B cell (primary cell): ENCODE data around the gene SUMF2. TPM values are rescaled to one million over a fixed set of nuclear protein-coding genes. Genes with fewer than 3 reads are reported as not detected.
"Not testable (repeated sequence)": the region's sequence is repeated elsewhere in the genome, so short reads cannot be mapped to it uniquely, and the experiment has no call there.

Experiments used
- ATAC-seq: fragments of 200-7000 bp; cut with Tn5 transposase; one replicate; pipeline ENCODE4 v1.10.0; 2021; ENCODE audit warnings: low read depth, mild to moderate bottlenecking, moderate number of reproducible peaks, moderate library complexity
- CTCF ChIA-PET: fragments of 350-600 bp; sonication (Branson Sonifier 250); formaldehyde crosslinking; loops from one replicate; lab custom pipeline; 2021; ENCODE audit warnings: antibody characterized with exemption, inconsistent platforms; lab: Charles Lee
- POLR2A ChIA-PET: fragments of 350-600 bp; sonication (Branson Sonifier 250); formaldehyde crosslinking; loops from one replicate; lab custom pipeline; 2021; ENCODE audit warnings: antibody characterized with exemption; lab: Charles Lee
- DNase-seq: peaks from one replicate; pipeline ENCODE4 v3.0.0; 2013
- H2AFZ ChIP-seq: 2 replicates; pipeline ENCODE4 v1.6.1; 2012; ENCODE audit warnings: mild to moderate bottlenecking, low read depth, low read length; ENCODE audit not compliant: insufficient read depth, poor library complexity, severe bottlenecking
- H3K27ac ChIP-seq, 2 donors: 1 replicate in 1 of 2; 2 replicates in 1 of 2; pipeline ENCODE4 v1.5.1; 2012 to 2013; ENCODE audit warnings: low read length in 2 of 2, mild to moderate bottlenecking in 2 of 2, moderate library complexity in 1 of 2
- H3K27me3 ChIP-seq, 4 experiments: fragments of 200-600 bp in 1 of 4; sonication (generic) in 1 of 4; replicated peaks in 1 of 4; 1 replicate in 2 of 4; 2 replicates in 2 of 4; pipeline versions ENCODE4 v1.6.1 to v1.7.0; 2013 to 2016; ENCODE audit warnings: low read length in 3 of 4, mild to moderate bottlenecking in 2 of 4, mixed read lengths in 1 of 4, moderate library complexity in 1 of 4; ENCODE audit not compliant: insufficient read depth in 4 of 4, control insufficient read depth in 3 of 4; ENCODE audit errors: control extremely low read depth in 1 of 4
- H3K36me3 ChIP-seq, 2 experiments: replicated peaks in 1 of 2; 1 replicate in 1 of 2; 2 replicates in 1 of 2; pipeline versions ENCODE4 v1.6.1 to v1.7.1; 2013; ENCODE audit warnings: low read length in 1 of 2; ENCODE audit not compliant: insufficient read depth in 2 of 2, control insufficient read depth in 1 of 2; ENCODE audit errors: control extremely low read depth in 1 of 2, extremely low read depth in 1 of 2
- H3K4me1 ChIP-seq, 2 donors: fragments of 200-600 bp in 1 of 2; sonication (generic) in 1 of 2; 1 replicate in 1 of 2; 2 replicates in 1 of 2; pipeline versions ENCODE4 v1.5.1 to v1.6.1; 2013 to 2017; ENCODE audit warnings: low read length in 2 of 2; ENCODE audit not compliant: control insufficient read depth in 2 of 2, insufficient read depth in 2 of 2
- H3K4me2 ChIP-seq: replicated peaks from 2 replicates; pipeline ENCODE3; 2012; ENCODE audit warnings: mild to moderate bottlenecking, low read depth, low read length; ENCODE audit not compliant: poor library complexity, severe bottlenecking
- H3K4me3 ChIP-seq, 5 experiments: fragments of 200-600 bp in 1 of 5; sonication (generic) in 1 of 5; 1 replicate in 3 of 5; 2 replicates in 2 of 5; pipeline versions ENCODE4 v1.5.1 to v1.7.0; 2011 to 2016; ENCODE audit warnings: low read length in 4 of 5, mild to moderate bottlenecking in 4 of 5, low read depth in 2 of 5, control low read depth in 1 of 5, moderate library complexity in 1 of 5; ENCODE audit not compliant: insufficient read depth in 1 of 5; ENCODE audit errors: control extremely low read depth in 1 of 5, extremely low read depth in 1 of 5
- H3K79me2 ChIP-seq: fragments of 200-600 bp; sonication (generic); one replicate; pipeline ENCODE4 v1.6.0; 2016; ENCODE audit warnings: low read length; ENCODE audit not compliant: control insufficient read depth, insufficient read depth
- H3K9ac ChIP-seq: fragments of 200-600 bp; sonication (generic); 2 replicates; pipeline ENCODE4 v1.6.1; 2017; ENCODE audit warnings: mild to moderate bottlenecking, low read length, moderate library complexity
- H3K9me3 ChIP-seq, 3 donors: one replicate each; pipeline versions ENCODE4 v1.6.1 to v1.7.1; 2013; ENCODE audit warnings: low read length in 2 of 3; ENCODE audit not compliant: control insufficient read depth in 2 of 3, insufficient read depth in 1 of 3; ENCODE audit errors: control extremely low read depth in 1 of 3
- H4K20me1 ChIP-seq: 2 replicates; pipeline ENCODE4 v1.6.0; 2012; ENCODE audit warnings: mild to moderate bottlenecking, low read length; ENCODE audit not compliant: insufficient read depth, control insufficient read depth, poor library complexity, severe bottlenecking
- H3K27ac Mint-ChIP-seq: one replicate; pipeline ENCODE4 v1.8.0; 2021; ENCODE audit warnings: mixed read lengths
- H3K27me3 Mint-ChIP-seq: one replicate; pipeline ENCODE4 v1.8.0; 2021; ENCODE audit warnings: mixed read lengths
- H3K4me1 Mint-ChIP-seq: one replicate; pipeline ENCODE4 v1.8.0; 2021; ENCODE audit warnings: mixed read lengths
- H3K4me3 Mint-ChIP-seq: one replicate; pipeline ENCODE4 v1.8.0; 2021; ENCODE audit warnings: mixed read lengths
- H3K9me3 Mint-ChIP-seq: one replicate; pipeline ENCODE4 v1.8.0; 2022; ENCODE audit warnings: mixed read lengths; ENCODE audit not compliant: insufficient read depth
- CTCF ChIP-seq: fragments of 200-600 bp; IDR thresholded peaks from one replicate; pipeline ENCODE4 v1.8.0; 2022; ENCODE audit warnings: antibody characterized with exemption, mild to moderate bottlenecking
- EZH2 ChIP-seq: IDR thresholded peaks from 2 replicates; pipeline ENCODE4 v1.6.1; 2012; ENCODE audit warnings: borderline replicate concordance, low read depth, mild to moderate bottlenecking, moderate library complexity, low read length; ENCODE audit not compliant: insufficient read depth, poor library complexity, severe bottlenecking
- WGBS: methylation state at CpG from one replicate; pipeline ENCODE4 v1.1.5; 2013; ENCODE audit warnings: missing lambda C conversion rate; ENCODE audit not compliant: insufficient coverage; 5-methylcytosine and 5-hydroxymethylcytosine counted together
- intact Hi-C: fragments of 100-400 bp; cut with micrococcal nuclease; formaldehyde crosslinking; loops from one replicate; pipeline ENCODE4 v1.10.0; 2022
- polyA plus RNA-seq: library from polyadenylated mRNA; depleted of rRNA; stranded (reverse); fragments of >200 nt; gene quantifications from 2 replicates; pipeline ENCODE4 v1.2.3, GENCODE V29; 2012
- total RNA-seq, 2 donors: library from RNA; stranded (reverse); fragments of 120-200 nt in 1 of 2; gene quantifications; 1 replicate in 1 of 2; 2 replicates in 1 of 2; pipeline versions ENCODE4 v1.2.3 to v1.2.4, GENCODE V29; 2013 to 2022

The SUMF2 gene
- total and polyA plus RNA-seq, 2 donors (not counting 1 experiment from before 2014, with no cell fraction given) = 101 to 115 TPM

GRCh38 chr7:56033671-56034432 is 30.2 kb upstream of the SUMF2 start:
- Histone ChIP-seq H4K20me1 (no peaks in the 10 kb centered on the region), H2AFZ (peak overlapping the region; percentile 91), H3K9me3 (no peaks in the 10 kb centered on the region), H3K4me1 (peaks cover 3 to 8% of the 10 kb centered on the region in 2 donors), H3K36me3 (no peaks in the 10 kb centered on the region), H3K79me2 (no peaks in the 10 kb centered on the region), H3K4me2 (peak overlapping the region; percentile 83), H3K27me3 (no peaks in the 10 kb centered on the region), H3K27ac (peak overlapping the region in 1 of 2 donors; percentile 23), H3K4me3 (peak overlapping the region; percentile 50 to 77 (median 70)), H3K9ac (peak overlapping the region; percentile 71)
- peak overlapping the region; percentile 8 for H3K27ac Mint-ChIP-seq
- DNase-seq = peak; percentile 74
- 1% methylated on average over 23 of the region's 27 CpGs for WGBS
- peak; percentile 99 for ATAC-seq
- H3K27me3 Mint-ChIP-seq = no peaks in the 10 kb centered on the region
- H3K4me1 Mint-ChIP-seq = peaks cover 6% of the 10 kb centered on the region
- intact Hi-C loops = loop anchor here (1.0 kb wide), 3 partner anchors 17 to 83 kb away; partner anchors contain the start of genes CCT6A, MRPS17, PSPH and SUMF2
- POLR2A ChIA-PET = interaction anchor here (0.5 to 1.3 kb wide), 2 partner anchors 30 to 31 kb away, joined by 3 to 4 read pairs; partner anchors contain the start of gene SUMF2
- H3K9me3 Mint-ChIP-seq = no peaks in the 10 kb centered on the region
- CTCF ChIA-PET = interaction anchor here (0.8 to 2.2 kb wide), 4 partner anchors 29 to 41 kb away, joined by 3 to 8 read pairs (median 4); no protein-coding TSS in a partner anchor
- H3K4me3 Mint-ChIP-seq = peak overlapping the region; percentile 84
- TF ChIP-seq EZH2 (no peak), CTCF (peak; percentile 29)

- Histone ChIP-seq H2AFZ (no peak overlapping the region), H3K36me3 (no peaks in the 10 kb centered on the region), H3K27ac (no peak overlapping the region), H3K79me2 (no peaks in the 10 kb centered on the region), H3K4me3 (no peak overlapping the region), H3K9me3 (no peaks in the 10 kb centered on the region), H3K4me2 (no peak overlapping the region), H3K27me3 (no peaks in the 10 kb centered on the region), H3K4me1 (no peaks in the 10 kb centered on the region), H4K20me1 (no peaks in the 10 kb centered on the region), H3K9ac (no peak overlapping the region)
- 96% methylated on average over 3 of the region's 3 CpGs for WGBS
- H3K9me3 Mint-ChIP-seq = no peaks in the 10 kb centered on the region
- ChIA-PET POLR2A (no interaction called here), CTCF (no interaction called here)
- no peaks in the 10 kb centered on the region for H3K4me1 Mint-ChIP-seq
- H3K4me3 Mint-ChIP-seq = no peak overlapping the region
- TF ChIP-seq EZH2 (no peak), CTCF (no peak)
- H3K27ac Mint-ChIP-seq = no peak overlapping the region
- intact Hi-C loops = no loop called here
- no peak for ATAC-seq
- no peaks in the 10 kb centered on the region for H3K27me3 Mint-ChIP-seq
- DNase-seq = no peak
Measured at GRCh38 chr7:56040730-56041129, 23.4 kb upstream of the SUMF2 start.

- 88% methylated on average over 1 of the region's 2 CpGs for WGBS
- H3K4me1 ChIP-seq, H3K9ac ChIP-seq, H3K9me3 ChIP-seq, H3K4me2 ChIP-seq, H3K9me3 Mint-ChIP-seq, H3K4me1 Mint-ChIP-seq, POLR2A ChIA-PET, H3K27ac ChIP-seq, H4K20me1 ChIP-seq, intact Hi-C loops, H3K79me2 ChIP-seq, H3K4me3 ChIP-seq, H3K27ac Mint-ChIP-seq, H2AFZ ChIP-seq, H3K27me3 Mint-ChIP-seq, DNase-seq, CTCF ChIA-PET, H3K36me3 ChIP-seq, H3K27me3 ChIP-seq, H3K4me3 Mint-ChIP-seq, ATAC-seq: not testable (repeated sequence)
Measured at GRCh38 chr7:56045758-56046157, 18.3 kb upstream of the SUMF2 start.
